Fibroblast of lung (primary cell): ENCODE measurements around the gene SETDB1. TPM values are rescaled to one million over a fixed set of nuclear protein-coding genes. Genes with fewer than 3 reads are reported as not detected.
A peak's percentile ranks its signal among the peaks of the same experiment; 100 is the strongest.

Experiments used
- DNase-seq, 2 donors: peaks; one replicate each; pipeline versions ENCODE4 v3.0.0 to v3.0.0-alpha.2; 2010; ENCODE audit warnings: low read depth in 2 of 2
- H2AFZ ChIP-seq: 2 replicates; pipeline ENCODE4 v1.5.1; 2012; ENCODE audit warnings: low read length, control low read depth, inconsistent platforms
- H3K27ac ChIP-seq: 2 replicates; pipeline ENCODE4 v1.5.1; 2011; ENCODE audit warnings: low read length, control low read depth; ENCODE audit not compliant: insufficient read depth
- H3K27me3 ChIP-seq: 2 replicates; pipeline ENCODE4 v1.5.1; 2011; ENCODE audit warnings: mild to moderate bottlenecking, low read length; ENCODE audit not compliant: control insufficient read depth, insufficient read depth
- H3K36me3 ChIP-seq: 2 replicates; pipeline ENCODE4 v1.5.1; 2011; ENCODE audit warnings: low read length; ENCODE audit not compliant: control insufficient read depth, insufficient read depth
- H3K4me1 ChIP-seq: 2 replicates; pipeline ENCODE4 v1.5.1; 2011; ENCODE audit warnings: low read length; ENCODE audit not compliant: control insufficient read depth, insufficient read depth; ENCODE audit errors: extremely low read depth
- H3K4me2 ChIP-seq: 2 replicates; pipeline ENCODE4 v1.5.1; 2011; ENCODE audit warnings: low read length, control low read depth; ENCODE audit not compliant: insufficient read depth; ENCODE audit errors: extremely low read depth
- H3K4me3 ChIP-seq, 4 experiments: fragments of 200-600 bp in 1 of 4; sonication (generic) in 1 of 4; replicated peaks in 1 of 4; 2 replicates each; pipeline ENCODE4 v1.5.1; 2011 to 2016; ENCODE audit warnings: low read length in 4 of 4, low read depth in 3 of 4, mild to moderate bottlenecking in 3 of 4, control low read depth in 2 of 4, inconsistent platforms in 1 of 4, mixed read lengths in 1 of 4; ENCODE audit not compliant: insufficient read depth in 1 of 4; ENCODE audit errors: control extremely low read depth in 1 of 4
- H3K79me2 ChIP-seq: 2 replicates; pipeline ENCODE4 v1.5.1; 2012; ENCODE audit warnings: mild to moderate bottlenecking, low read length, inconsistent platforms; ENCODE audit not compliant: control insufficient read depth, insufficient read depth
- H3K9ac ChIP-seq: 2 replicates; pipeline ENCODE4 v1.5.1; 2011; ENCODE audit warnings: mild to moderate bottlenecking, low read length, control low read depth; ENCODE audit not compliant: insufficient read depth
- H3K9me3 ChIP-seq: 2 replicates; pipeline ENCODE4 v1.5.1; 2012; ENCODE audit warnings: low read depth, low read length; ENCODE audit not compliant: control insufficient read depth, insufficient read depth
- H4K20me1 ChIP-seq: 2 replicates; pipeline ENCODE4 v1.5.1; 2011; ENCODE audit warnings: low read length; ENCODE audit not compliant: control insufficient read depth, insufficient read depth; ENCODE audit errors: extremely low read depth
- EZH2 ChIP-seq: IDR thresholded peaks from 2 replicates; pipeline ENCODE4 v1.5.1; 2012; ENCODE audit warnings: low read length, control low read depth, mild to moderate bottlenecking; ENCODE audit errors: missing control alignments
- polyA plus RNA-seq, 2 donors: library from polyadenylated mRNA; depleted of rRNA in 1 of 2; stranded (reverse) in 1 of 2; unstranded in 1 of 2; fragments of >200 nt; gene quantifications; 2 replicates each; pipeline ENCODE4 v1.2.1, GENCODE V29; 2011 to 2012; ENCODE audit warnings: missing spikeins in 1 of 2
- total RNA-seq: library from RNA; depleted of rRNA; stranded (reverse); fragments of >200 nt; gene quantifications from 2 replicates; pipeline ENCODE4 v1.2.1, GENCODE V29; 2014
- TF ChIP-seq, protein P1 (sequence below), 2 donors: IDR thresholded peaks in 1 of 2; conservative IDR thresholded peaks in 1 of 2; 1 replicate in 1 of 2; 2 replicates in 1 of 2; pipeline ENCODE4 v1.5.1; 2011 to 2012; ENCODE audit warnings: low read length in 2 of 2, control low read depth in 1 of 2, inconsistent platforms in 1 of 2, low read depth in 1 of 2, mild to moderate bottlenecking in 1 of 2

The SETDB1 gene
- total and polyA plus RNA-seq, 2 donors (not counting 1 experiment from before 2014, with no cell fraction given) = 27.0 to 30.7 TPM

DNA sequence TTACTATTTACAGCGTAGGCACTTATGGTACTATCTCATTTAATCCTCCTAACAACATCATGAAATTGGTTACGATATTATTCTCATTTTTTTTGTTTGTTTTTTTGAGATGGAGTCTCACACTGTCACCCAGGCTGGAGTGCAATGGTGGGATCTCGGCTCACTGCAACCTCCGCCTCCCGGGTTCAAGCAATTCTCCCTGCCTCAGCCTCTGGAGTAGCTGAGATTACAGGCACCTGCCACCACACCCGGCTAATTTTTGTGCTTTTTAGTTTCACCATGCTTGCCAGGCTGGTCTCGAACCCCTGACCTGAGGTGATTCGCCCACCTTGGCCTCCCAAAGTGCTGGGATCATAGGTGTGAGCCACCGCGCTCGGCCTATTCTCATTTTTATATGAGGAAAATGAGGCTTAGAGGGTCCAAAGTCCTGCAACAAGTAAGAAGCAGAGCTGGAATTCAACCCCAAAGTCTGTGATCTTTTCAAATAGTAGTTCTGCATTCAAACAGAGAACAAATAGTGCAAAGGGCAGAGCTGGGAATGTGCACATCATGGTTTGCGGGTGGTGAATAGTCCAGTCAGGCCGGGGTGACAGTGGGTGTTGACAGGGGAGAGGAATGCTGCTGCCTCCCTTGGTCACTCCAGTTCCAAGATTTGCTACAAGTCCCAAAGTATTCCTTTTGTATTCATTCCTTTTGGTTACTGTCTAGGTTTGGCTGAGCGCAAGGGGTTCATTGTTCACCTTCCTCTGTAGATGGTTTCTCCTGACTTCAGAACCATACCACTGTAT lies 86.7 kb downstream of the SETDB1 start:
- Histone ChIP-seq H3K4me2 (no peak overlapping the region), H3K9ac (no peak overlapping the region), H4K20me1 (no peaks in the 10 kb centered on the region), H3K36me3 (no peaks in the 10 kb centered on the region), H3K4me3 (no peak overlapping the region), H3K4me1 (peaks cover 3% of the 10 kb centered on the region), H3K27ac (peak overlapping the region; percentile 16), H3K27me3 (no peaks in the 10 kb centered on the region), H3K9me3 (no peaks in the 10 kb centered on the region), H3K79me2 (no peaks in the 10 kb centered on the region), H2AFZ (no peak overlapping the region)
- no peak for TF ChIP-seq EZH2
- TF ChIP-seq, protein P1, sequence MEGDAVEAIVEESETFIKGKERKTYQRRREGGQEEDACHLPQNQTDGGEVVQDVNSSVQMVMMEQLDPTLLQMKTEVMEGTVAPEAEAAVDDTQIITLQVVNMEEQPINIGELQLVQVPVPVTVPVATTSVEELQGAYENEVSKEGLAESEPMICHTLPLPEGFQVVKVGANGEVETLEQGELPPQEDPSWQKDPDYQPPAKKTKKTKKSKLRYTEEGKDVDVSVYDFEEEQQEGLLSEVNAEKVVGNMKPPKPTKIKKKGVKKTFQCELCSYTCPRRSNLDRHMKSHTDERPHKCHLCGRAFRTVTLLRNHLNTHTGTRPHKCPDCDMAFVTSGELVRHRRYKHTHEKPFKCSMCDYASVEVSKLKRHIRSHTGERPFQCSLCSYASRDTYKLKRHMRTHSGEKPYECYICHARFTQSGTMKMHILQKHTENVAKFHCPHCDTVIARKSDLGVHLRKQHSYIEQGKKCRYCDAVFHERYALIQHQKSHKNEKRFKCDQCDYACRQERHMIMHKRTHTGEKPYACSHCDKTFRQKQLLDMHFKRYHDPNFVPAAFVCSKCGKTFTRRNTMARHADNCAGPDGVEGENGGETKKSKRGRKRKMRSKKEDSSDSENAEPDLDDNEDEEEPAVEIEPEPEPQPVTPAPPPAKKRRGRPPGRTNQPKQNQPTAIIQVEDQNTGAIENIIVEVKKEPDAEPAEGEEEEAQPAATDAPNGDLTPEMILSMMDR (conservative IDR thresholded peaks at IDR 0.05 in 1 of 2, IDR thresholded peaks at IDR 0.05 in 1 of 2; ENCODE audit: low read depth in 1 of 2, low read length in 2 of 2) = no peak
- DNase-seq = peak in 1 of 2 donors; percentile 51

DNA sequence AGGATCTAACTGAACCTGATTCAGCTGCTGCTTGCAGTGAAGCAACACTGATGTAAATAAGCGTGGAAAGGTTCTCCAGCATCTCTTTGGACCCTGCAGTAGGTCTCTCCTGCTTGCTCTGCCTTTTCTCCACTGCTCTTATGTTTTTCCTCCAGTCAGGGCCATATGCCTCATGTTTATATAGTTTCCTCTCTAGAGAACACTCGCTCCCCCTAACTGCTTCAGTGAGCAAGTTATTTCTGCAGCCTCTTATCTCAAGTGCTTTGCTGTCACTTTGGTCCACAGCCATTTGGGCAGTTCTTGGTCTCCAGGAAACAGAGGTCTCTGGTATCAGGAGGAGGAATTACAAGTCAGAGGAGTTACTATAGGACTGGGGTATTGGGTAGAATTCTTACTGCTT lies 87.4 kb downstream of the SETDB1 start:
- Histone ChIP-seq H3K4me3 (no peak overlapping the region), H3K9ac (no peak overlapping the region), H3K27me3 (no peaks in the 10 kb centered on the region), H4K20me1 (no peaks in the 10 kb centered on the region), H3K4me2 (no peak overlapping the region), H3K4me1 (peaks cover 3% of the 10 kb centered on the region), H3K27ac (no peak overlapping the region), H3K79me2 (no peaks in the 10 kb centered on the region), H3K9me3 (no peaks in the 10 kb centered on the region), H3K36me3 (no peaks in the 10 kb centered on the region), H2AFZ (no peak overlapping the region)
- peak; percentile 58 to 81 for DNase-seq
- TF ChIP-seq EZH2 = no peak
- TF ChIP-seq, protein P1 (conservative IDR thresholded peaks at IDR 0.05 in 1 of 2, IDR thresholded peaks at IDR 0.05 in 1 of 2; ENCODE audit: low read depth in 1 of 2, low read length in 2 of 2) = peak in 1 of 2 donors; percentile 13

Other genes starting within 250 kb of the SETDB1 start
- gene GOLPH3L, start 229.2 kb upstream of the SETDB1 start, total RNA-seq = 10.3 and 11.1 TPM in 2 replicates
- gene GOLPH3L, start 229.2 kb upstream of the SETDB1 start, polyA plus RNA-seq = 23.1 and 28.7 TPM in 2 replicates
- under 0.01 TPM in 1 of 2 replicates, not detected in the other for gene HORMAD1, start 205.5 kb upstream of the SETDB1 start, total RNA-seq
- not detected in 2 replicates for gene HORMAD1, start 205.5 kb upstream of the SETDB1 start, polyA plus RNA-seq
- gene CTSS, start 160.6 kb upstream of the SETDB1 start, total RNA-seq = 2.6 and 4.6 TPM in 2 replicates
- gene CTSS, start 160.6 kb upstream of the SETDB1 start, polyA plus RNA-seq = 1.9 and 2.8 TPM in 2 replicates
- 461 and 479 TPM in 2 replicates for gene CTSK, start 118.1 kb upstream of the SETDB1 start, total RNA-seq
- 209 and 361 TPM in 2 replicates for gene CTSK, start 118.1 kb upstream of the SETDB1 start, polyA plus RNA-seq
- gene ARNT, start 49.8 kb upstream of the SETDB1 start, total RNA-seq = 32.4 and 37.3 TPM in 2 replicates
- 37.1 and 44.9 TPM in 2 replicates for gene ARNT, start 49.8 kb upstream of the SETDB1 start, polyA plus RNA-seq
- gene CTXND2, start 39.2 kb upstream of the SETDB1 start, total RNA-seq = not detected in 2 replicates
- not detected in 2 replicates for gene CTXND2, start 39.2 kb upstream of the SETDB1 start, polyA plus RNA-seq
- 138 and 190 TPM in 2 replicates for gene CERS2, start 48.5 kb downstream of the SETDB1 start, total RNA-seq
- 201 and 254 TPM in 2 replicates for gene CERS2, start 48.5 kb downstream of the SETDB1 start, polyA plus RNA-seq
- under 0.01 and 0.33 TPM in 2 replicates for gene ANXA9, start 55.9 kb downstream of the SETDB1 start, total RNA-seq
- gene ANXA9, start 55.9 kb downstream of the SETDB1 start, polyA plus RNA-seq = 0.03 and 0.07 TPM in 2 replicates
- 9.2 and 17.3 TPM in 2 replicates for gene MINDY1, start 80.5 kb downstream of the SETDB1 start, total RNA-seq
- gene MINDY1, start 80.5 kb downstream of the SETDB1 start, polyA plus RNA-seq = 10.1 and 11.7 TPM in 2 replicates
- 6.3 and 7.2 TPM in 2 replicates for gene PRUNE1, start 82.1 kb downstream of the SETDB1 start, total RNA-seq
- gene PRUNE1, start 82.1 kb downstream of the SETDB1 start, polyA plus RNA-seq = 11.8 and 16.6 TPM in 2 replicates
- under 0.01 and 0.33 TPM in 2 replicates for gene BNIPL, start 110.2 kb downstream of the SETDB1 start, total RNA-seq
- 0.07 and 0.10 TPM in 2 replicates for gene BNIPL, start 110.2 kb downstream of the SETDB1 start, polyA plus RNA-seq
- 2.8 and 3.5 TPM in 2 replicates for gene C1orf56, start 121.4 kb downstream of the SETDB1 start, total RNA-seq
- 1.4 and 1.5 TPM in 2 replicates for gene C1orf56, start 121.4 kb downstream of the SETDB1 start, polyA plus RNA-seq
- gene CDC42SE1, start 133.3 kb downstream of the SETDB1 start, total RNA-seq = 29.8 and 36.5 TPM in 2 replicates
- gene CDC42SE1, start 133.3 kb downstream of the SETDB1 start, polyA plus RNA-seq = 49.9 and 55.0 TPM in 2 replicates
- 0.77 and 2.8 TPM in 2 replicates for gene MLLT11, start 134.0 kb downstream of the SETDB1 start, total RNA-seq
- 7.2 and 10.4 TPM in 2 replicates for gene MLLT11, start 134.0 kb downstream of the SETDB1 start, polyA plus RNA-seq
- 12.8 and 13.9 TPM in 2 replicates for gene GABPB2, start 144.4 kb downstream of the SETDB1 start, total RNA-seq
- 13.0 and 14.9 TPM in 2 replicates for gene GABPB2, start 144.4 kb downstream of the SETDB1 start, polyA plus RNA-seq
- gene SEMA6C, start 220.3 kb downstream of the SETDB1 start, total RNA-seq = 0.51 and 0.99 TPM in 2 replicates
- gene SEMA6C, start 220.3 kb downstream of the SETDB1 start, polyA plus RNA-seq = 0.76 and 0.94 TPM in 2 replicates
- gene TNFAIP8L2, start 230.3 kb downstream of the SETDB1 start, total RNA-seq = not detected in 2 replicates
- not detected in 2 replicates for gene TNFAIP8L2, start 230.3 kb downstream of the SETDB1 start, polyA plus RNA-seq
- 8.2 and 9.7 TPM in 2 replicates for gene LYSMD1, start 239.5 kb downstream of the SETDB1 start, total RNA-seq
- 3.6 and 4.6 TPM in 2 replicates for gene LYSMD1, start 239.5 kb downstream of the SETDB1 start, polyA plus RNA-seq
- 26.5 and 29.2 TPM in 2 replicates for gene SCNM1, start 239.8 kb downstream of the SETDB1 start, total RNA-seq
- 29.7 and 32.7 TPM in 2 replicates for gene SCNM1, start 239.8 kb downstream of the SETDB1 start, polyA plus RNA-seq
- gene TMOD4, start 249.6 kb downstream of the SETDB1 start, total RNA-seq = not detected in 2 replicates
- 0.41 and 0.53 TPM in 2 replicates for gene TMOD4, start 249.6 kb downstream of the SETDB1 start, polyA plus RNA-seq